ENCODE measurements around the gene RPL28.

GRCh38 chr19:55355213-55355821 lies 30.4 kb upstream of the RPL28 start:
- TF ChIP-seq STAT3 (IDR thresholded peaks at IDR 0.05; ENCODE audit: low read depth, low read length) (no peak), MLLT1 (IDR thresholded peaks at IDR 0.05) (no peak), RELA (IDR thresholded peaks at IDR 0.05; ENCODE audit: borderline replicate concordance, partially characterized antibody) (no peak)
